CD14-positive monocyte (primary cell): ENCODE data around the gene SULT2B1. TPM values are rescaled to one million over a fixed set of nuclear protein-coding genes. Genes with fewer than 3 reads are reported as not detected.
A peak's percentile ranks its signal among the peaks of the same experiment; 100 is the strongest.
"Not testable (repeated sequence)": the region's sequence is repeated elsewhere in the genome, so short reads cannot be mapped to it uniquely, and the experiment has no call there.

ENCODE experiments used
- DNase-seq, 3 donors: peaks; one replicate each; pipeline ENCODE4 v3.0.0-alpha.2; 2011 to 2022
- H2AFZ ChIP-seq: 2 replicates; pipeline ENCODE4 v1.6.0; 2012; ENCODE audit warnings: mild to moderate bottlenecking, low read depth, low read length, inconsistent platforms; ENCODE audit not compliant: insufficient read depth, poor library complexity, severe bottlenecking
- H3K27ac ChIP-seq, 2 donors: 1 replicate in 1 of 2; 2 replicates in 1 of 2; pipeline ENCODE4 v1.5.1; 2012 to 2013; ENCODE audit warnings: low read length in 2 of 2, control low read depth in 1 of 2, inconsistent platforms in 1 of 2, low read depth in 1 of 2, mild to moderate bottlenecking in 1 of 2
- H3K27me3 ChIP-seq, 2 donors: one replicate each; pipeline versions ENCODE4 v1.6.0 to v1.6.1; 2011 to 2013; ENCODE audit warnings: low read length in 2 of 2; ENCODE audit not compliant: control insufficient read depth in 2 of 2, insufficient read depth in 2 of 2
- H3K36me3 ChIP-seq, 2 donors: replicated peaks in 1 of 2; 1 replicate in 1 of 2; 2 replicates in 1 of 2; pipeline versions ENCODE4 v1.5.1 to v1.6.1; 2012 to 2013; ENCODE audit warnings: low read length in 2 of 2, control low read depth in 1 of 2, inconsistent platforms in 1 of 2, mild to moderate bottlenecking in 1 of 2; ENCODE audit not compliant: insufficient read depth in 2 of 2, control insufficient read depth in 1 of 2
- H3K4me1 ChIP-seq, 2 donors: 1 replicate in 1 of 2; 2 replicates in 1 of 2; pipeline versions ENCODE4 v1.5.1 to v1.6.1; 2012 to 2013; ENCODE audit warnings: low read length in 2 of 2, control low read depth in 1 of 2, inconsistent platforms in 1 of 2, mild to moderate bottlenecking in 1 of 2, moderate library complexity in 1 of 2; ENCODE audit not compliant: insufficient read depth in 2 of 2, control insufficient read depth in 1 of 2
- H3K4me2 ChIP-seq: replicated peaks from 2 replicates; pipeline ENCODE3; 2012; ENCODE audit warnings: low read length, moderate library complexity, mild to moderate bottlenecking; ENCODE audit not compliant: poor library complexity, severe bottlenecking; ENCODE audit errors: extremely low read depth
- H3K4me3 ChIP-seq, 3 experiments: fragments of 200-600 bp in 1 of 3; sonication (generic) in 1 of 3; replicated peaks in 1 of 3; 1 replicate in 2 of 3; 2 replicates in 1 of 3; pipeline ENCODE4 v1.5.1; 2011 to 2013; ENCODE audit warnings: low read length in 3 of 3, mild to moderate bottlenecking in 3 of 3, control low read depth in 2 of 3, low read depth in 2 of 3, inconsistent platforms in 1 of 3, moderate library complexity in 1 of 3
- H3K79me2 ChIP-seq: 2 replicates; pipeline ENCODE4 v1.6.0; 2012; ENCODE audit warnings: mild to moderate bottlenecking, control low read depth, inconsistent platforms, low read length, moderate library complexity; ENCODE audit not compliant: insufficient read depth
- H3K9ac ChIP-seq: 2 replicates; pipeline ENCODE4 v1.6.0; 2017; ENCODE audit warnings: low read length, mild to moderate bottlenecking; ENCODE audit not compliant: insufficient read depth, poor library complexity, severe bottlenecking
- H3K9me3 ChIP-seq, 2 donors: replicated peaks in 1 of 2; 1 replicate in 1 of 2; 2 replicates in 1 of 2; pipeline versions ENCODE4 v1.5.1 to v1.6.1; 2012 to 2013; ENCODE audit warnings: low read length in 2 of 2, control low read depth in 1 of 2; ENCODE audit not compliant: control insufficient read depth in 1 of 2, insufficient read depth in 1 of 2
- H4K20me1 ChIP-seq: 2 replicates; pipeline ENCODE4 v1.6.0; 2012; ENCODE audit warnings: mild to moderate bottlenecking, low read length, control low read depth, moderate library complexity; ENCODE audit not compliant: insufficient read depth
- H3K27ac Mint-ChIP-seq, 7 donors: one replicate each; pipeline ENCODE4 v1.8.0; 2020; ENCODE audit warnings: mild to moderate bottlenecking in 7 of 7, mixed read lengths in 7 of 7, moderate library complexity in 6 of 7, inconsistent platforms in 2 of 7
- H3K27me3 Mint-ChIP-seq, 3 donors: one replicate each; pipeline ENCODE4 v1.8.0; 2021 to 2022; ENCODE audit warnings: low read depth in 3 of 3, mild to moderate bottlenecking in 3 of 3, mixed read lengths in 3 of 3, moderate library complexity in 3 of 3, inconsistent platforms in 1 of 3
- H3K36me3 Mint-ChIP-seq, 2 donors: one replicate each; pipeline ENCODE4 v1.8.0; 2020; ENCODE audit warnings: mixed read lengths in 2 of 2, inconsistent platforms in 1 of 2, mild to moderate bottlenecking in 1 of 2
- H3K4me1 Mint-ChIP-seq: one replicate; pipeline ENCODE4 v1.8.0; 2020; ENCODE audit warnings: mild to moderate bottlenecking, mixed read lengths
- H3K4me3 Mint-ChIP-seq, 2 donors: one replicate each; pipeline ENCODE4 v1.8.0; 2020; ENCODE audit warnings: mild to moderate bottlenecking in 2 of 2, mixed read lengths in 2 of 2, moderate library complexity in 1 of 2
- H3K9me3 Mint-ChIP-seq, 7 donors: one replicate each; pipeline ENCODE4 v1.8.0; 2020 to 2022; ENCODE audit warnings: mixed read lengths in 7 of 7, mild to moderate bottlenecking in 6 of 7, moderate library complexity in 6 of 7, inconsistent platforms in 2 of 7
- WGBS: methylation state at CpG from one replicate; pipeline ENCODE4 v1.1.5; 2013; ENCODE audit warnings: missing lambda C conversion rate; ENCODE audit not compliant: insufficient coverage; 5-methylcytosine and 5-hydroxymethylcytosine counted together
- intact Hi-C, 2 donors: fragments of 100-400 bp; cut with micrococcal nuclease; formaldehyde crosslinking; loops; one replicate each; pipeline versions ENCODE4 v1.15.0 to v1.15.1; 2023
- polyA plus RNA-seq, 3 donors: library from polyadenylated mRNA; depleted of rRNA in 1 of 3; unstranded in 2 of 3; stranded (reverse) in 1 of 3; fragments of 300-500 nt in 2 of 3; fragments of >200 nt in 1 of 3; fragmentation: Illumina TruSeq in 2 of 3; gene quantifications; 1 replicate in 2 of 3; 2 replicates in 1 of 3; pipeline ENCODE4 v1.2.3, GENCODE V29; 2012 to 2021
- TF ChIP-seq, protein P1 (sequence below): fragments of 200-600 bp; IDR thresholded peaks from one replicate; pipeline ENCODE4 v1.8.0; 2022; ENCODE audit warnings: antibody characterized with exemption, mild to moderate bottlenecking

The SULT2B1 gene
- polyA plus RNA-seq, 3 donors = 0.09 to 0.40 TPM; not detected in 1

DNA sequence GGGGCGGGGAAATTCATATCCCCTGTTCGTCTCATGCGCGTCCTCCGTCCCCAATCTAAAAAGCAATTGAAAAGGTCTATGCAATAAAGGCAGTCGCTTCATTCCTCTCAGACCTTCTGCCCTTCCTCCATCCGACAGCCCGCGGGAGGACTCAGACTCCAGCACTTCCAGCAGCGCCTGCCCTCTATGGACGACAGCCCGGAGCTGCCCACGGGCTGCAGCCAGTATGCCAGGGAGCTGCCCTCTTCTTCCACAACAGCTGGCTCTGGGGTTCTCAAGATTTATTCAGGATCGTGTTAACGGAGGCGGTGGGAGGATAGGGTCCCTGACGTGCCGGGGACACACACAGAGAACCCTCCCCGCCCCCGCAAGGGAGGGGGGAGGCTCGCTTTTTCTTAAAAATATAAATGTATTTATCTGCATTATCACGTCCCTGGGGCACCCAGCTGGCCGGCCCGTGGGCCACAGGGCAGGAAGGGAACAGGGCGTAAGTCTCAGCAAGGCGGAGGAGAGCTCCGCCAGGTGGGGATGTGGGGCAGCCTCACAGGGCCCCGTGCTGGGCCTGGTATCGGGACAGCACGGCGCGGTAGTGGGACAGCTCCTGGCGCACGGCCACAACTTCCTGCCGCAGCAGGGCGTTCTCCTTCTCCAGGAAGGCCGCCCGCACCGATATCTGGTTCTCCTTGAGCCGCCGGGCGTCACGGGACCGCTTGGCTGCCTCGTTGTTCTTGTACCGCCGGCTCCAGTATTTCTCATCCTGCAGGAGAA, 78.5 kb downstream of the SULT2B1 start:
- TF ChIP-seq, protein P1, sequence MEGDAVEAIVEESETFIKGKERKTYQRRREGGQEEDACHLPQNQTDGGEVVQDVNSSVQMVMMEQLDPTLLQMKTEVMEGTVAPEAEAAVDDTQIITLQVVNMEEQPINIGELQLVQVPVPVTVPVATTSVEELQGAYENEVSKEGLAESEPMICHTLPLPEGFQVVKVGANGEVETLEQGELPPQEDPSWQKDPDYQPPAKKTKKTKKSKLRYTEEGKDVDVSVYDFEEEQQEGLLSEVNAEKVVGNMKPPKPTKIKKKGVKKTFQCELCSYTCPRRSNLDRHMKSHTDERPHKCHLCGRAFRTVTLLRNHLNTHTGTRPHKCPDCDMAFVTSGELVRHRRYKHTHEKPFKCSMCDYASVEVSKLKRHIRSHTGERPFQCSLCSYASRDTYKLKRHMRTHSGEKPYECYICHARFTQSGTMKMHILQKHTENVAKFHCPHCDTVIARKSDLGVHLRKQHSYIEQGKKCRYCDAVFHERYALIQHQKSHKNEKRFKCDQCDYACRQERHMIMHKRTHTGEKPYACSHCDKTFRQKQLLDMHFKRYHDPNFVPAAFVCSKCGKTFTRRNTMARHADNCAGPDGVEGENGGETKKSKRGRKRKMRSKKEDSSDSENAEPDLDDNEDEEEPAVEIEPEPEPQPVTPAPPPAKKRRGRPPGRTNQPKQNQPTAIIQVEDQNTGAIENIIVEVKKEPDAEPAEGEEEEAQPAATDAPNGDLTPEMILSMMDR = peak; percentile 21
- Histone ChIP-seq H2AFZ (no peak overlapping the region), H3K9ac (peak overlapping the region; percentile 25), H3K4me1 (peaks cover 68 to 76% of the 10 kb centered on the region in 2 donors), H3K79me2 (peaks cover 23% of the 10 kb centered on the region), H3K9me3 (no peaks in the 10 kb centered on the region), H3K4me2 (peak overlapping the region; percentile 69), H3K4me3 (peak overlapping the region in 1 of 3 experiments; percentile 59), H4K20me1 (peaks cover 36% of the 10 kb centered on the region), H3K27ac (peak overlapping the region; percentile 52 to 62), H3K27me3 (no peaks in the 10 kb centered on the region), H3K36me3 (peaks cover 27 to 51% of the 10 kb centered on the region in 2 donors)
- intact Hi-C loops = loop anchor here in 1 of 2 donors (10.0 kb wide), 2 partner anchors 306 to 334 kb away; partner anchors contain the start of genes EMP3 and FTL
- H3K4me3 Mint-ChIP-seq = peak overlapping the region; percentile 37 to 67
- DNase-seq = peak in 2 of 3 donors; percentile 45 to 54
- H3K9me3 Mint-ChIP-seq = peaks cover 0 to 3% (median 0%) of the 10 kb centered on the region in 7 donors
- 19% methylated on average over 27 of the region's 47 CpGs for WGBS
- peaks cover 27 to 48% of the 10 kb centered on the region in 2 donors for H3K36me3 Mint-ChIP-seq
- peaks cover 57% of the 10 kb centered on the region for H3K4me1 Mint-ChIP-seq
- H3K27me3 Mint-ChIP-seq = no peaks in the 10 kb centered on the region
- peak overlapping the region; percentile 8 to 87 (median 81) for H3K27ac Mint-ChIP-seq

DNA sequence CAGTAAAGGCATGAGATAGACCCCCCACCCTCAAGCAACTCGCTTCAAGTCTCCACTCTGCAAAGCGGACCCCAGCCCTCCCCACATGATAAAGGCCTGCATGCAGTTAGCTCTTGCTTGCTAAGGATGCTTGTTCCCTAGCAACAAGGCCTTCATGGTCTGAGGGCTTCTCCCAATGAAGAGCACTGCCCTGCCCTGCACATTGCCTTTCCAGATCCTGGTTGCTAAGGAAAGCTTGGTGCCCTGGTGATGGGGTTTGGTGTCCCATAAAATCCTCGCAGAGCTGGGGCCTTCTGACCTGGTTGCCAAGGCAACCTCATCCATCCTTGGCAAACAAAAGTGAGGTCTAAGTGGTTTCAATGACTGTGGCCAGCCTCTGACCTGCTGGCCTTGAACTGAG, 79.3 kb downstream of the SULT2B1 start:
- intact Hi-C loops = loop anchor here in 1 of 2 donors (10.0 kb wide), 2 partner anchors 306 to 334 kb away; partner anchors contain the start of genes EMP3 and FTL
- peak overlapping the region; percentile 25 for H3K9ac ChIP-seq
- H3K9me3 Mint-ChIP-seq = peaks cover 0 to 3% (median 0%) of the 10 kb centered on the region in 7 donors
- peak overlapping the region; percentile 52 to 62 for H3K27ac ChIP-seq
- peak overlapping the region in 1 of 3 experiments; percentile 59 for H3K4me3 ChIP-seq
- H3K4me3 Mint-ChIP-seq = peak overlapping the region in 1 of 2 donors; percentile 37
- peaks cover 22 to 44% of the 10 kb centered on the region in 2 donors for H3K36me3 ChIP-seq
- peak overlapping the region; percentile 69 for H3K4me2 ChIP-seq
- 100% methylated on average over 1 of the region's 3 CpGs for WGBS
- H3K27me3 Mint-ChIP-seq = no peaks in the 10 kb centered on the region
- peaks cover 60% of the 10 kb centered on the region for H3K4me1 Mint-ChIP-seq
- peaks cover 25 to 41% of the 10 kb centered on the region in 2 donors for H3K36me3 Mint-ChIP-seq
- H3K27me3 ChIP-seq = no peaks in the 10 kb centered on the region
- TF ChIP-seq, protein P1 = no peak
- peak overlapping the region in 3 of 7 donors; percentile 8 to 77 (median 23) for H3K27ac Mint-ChIP-seq
- peaks cover 69 to 84% of the 10 kb centered on the region in 2 donors for H3K4me1 ChIP-seq
- no peak for DNase-seq
- peaks cover 30% of the 10 kb centered on the region for H3K79me2 ChIP-seq
- H4K20me1 ChIP-seq = peaks cover 35% of the 10 kb centered on the region
- H3K9me3 ChIP-seq = no peaks in the 10 kb centered on the region
- no peak overlapping the region for H2AFZ ChIP-seq

DNA sequence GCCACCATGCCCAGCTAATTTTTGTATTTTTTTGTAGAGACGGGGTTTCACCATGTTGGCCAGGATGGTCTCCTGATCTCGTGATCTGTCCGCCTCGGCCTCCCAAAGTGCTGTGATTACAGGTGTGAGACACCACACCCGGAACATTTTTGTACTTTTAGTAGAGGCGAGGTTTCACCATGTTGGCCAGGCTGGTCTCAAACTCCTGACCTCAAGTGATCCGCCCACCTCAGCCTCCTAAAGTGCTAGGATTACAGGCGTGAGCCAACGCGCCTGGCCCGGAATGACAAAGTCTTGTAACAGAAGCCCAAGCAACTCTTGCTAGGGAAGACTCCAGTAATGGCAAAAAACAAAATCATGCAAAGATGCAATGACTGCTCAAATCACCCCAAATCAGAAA, 80.3 kb downstream of the SULT2B1 start:
- not testable (repeated sequence) for H3K27me3 Mint-ChIP-seq, H3K27me3 ChIP-seq, H3K9ac ChIP-seq, H3K4me2 ChIP-seq, H3K4me3 Mint-ChIP-seq, DNase-seq, H3K9me3 Mint-ChIP-seq, H3K9me3 ChIP-seq, H3K4me3 ChIP-seq, H2AFZ ChIP-seq
- Histone ChIP-seq H3K36me3 (peaks cover 21 to 39% of the 10 kb centered on the region in 2 donors), H3K27ac (peak overlapping the region in 1 of 2 donors; percentile 96), H3K79me2 (peaks cover 37% of the 10 kb centered on the region), H4K20me1 (peaks cover 35% of the 10 kb centered on the region), H3K4me1 (peaks cover 74 to 94% of the 10 kb centered on the region in 2 donors)
- peaks cover 21 to 36% of the 10 kb centered on the region in 2 donors for H3K36me3 Mint-ChIP-seq
- 89% methylated on average over 9 of the region's 11 CpGs for WGBS
- peaks cover 57% of the 10 kb centered on the region for H3K4me1 Mint-ChIP-seq
- H3K27ac Mint-ChIP-seq = peak overlapping the region in 3 of 7 donors; percentile 1 to 88 (median 85)
- intact Hi-C loops = loop anchor here in 1 of 2 donors (10.0 kb wide), 2 partner anchors 307 to 333 kb away; partner anchors contain the start of genes EMP3 and FTL
